Common myeloid progenitor, CD34-positive (primary cell): Measurements from ENCODE around the gene MN1.

Source experiments
- CTCF ChIA-PET: fragments of 350-600 bp; sonication (Branson Sonifier 250); formaldehyde crosslinking; loops from one replicate; lab custom pipeline; 2021; ENCODE audit warnings: antibody characterized with exemption; lab: Charles Lee
- POLR2A ChIA-PET: fragments of 350-600 bp; sonication (Branson Sonifier 250); formaldehyde crosslinking; loops from one replicate; lab custom pipeline; 2021; ENCODE audit warnings: antibody characterized with exemption; lab: Charles Lee
- DNase-seq, 3 donors: peaks; one replicate each; pipeline versions ENCODE4 v3.0.0 to v3.0.0-alpha.2; 2013
- H3K27ac ChIP-seq, 2 experiments: 1 replicate in 1 of 2; 2 replicates in 1 of 2; pipeline ENCODE4 v1.7.0; 2013; ENCODE audit warnings: inconsistent platforms in 2 of 2, low read length in 2 of 2, mild to moderate bottlenecking in 2 of 2, low read depth in 1 of 2, moderate library complexity in 1 of 2; ENCODE audit not compliant: severe bottlenecking in 2 of 2, insufficient read depth in 1 of 2, poor library complexity in 1 of 2
- H3K27me3 ChIP-seq, 5 experiments: replicated peaks in 2 of 5; 1 replicate in 3 of 5; 2 replicates in 2 of 5; pipeline versions ENCODE4 v1.6.1 to v1.7.0; 2013; ENCODE audit warnings: low read length in 4 of 5, mild to moderate bottlenecking in 2 of 5, moderate library complexity in 2 of 5, inconsistent platforms in 1 of 5; ENCODE audit not compliant: insufficient read depth in 5 of 5, control insufficient read depth in 4 of 5
- H3K36me3 ChIP-seq, 4 experiments: 1 replicate in 2 of 4; 2 replicates in 2 of 4; pipeline versions ENCODE4 v1.6.1 to v1.7.0; 2013; ENCODE audit warnings: low read length in 3 of 4, control low read depth in 1 of 4, mild to moderate bottlenecking in 1 of 4; ENCODE audit not compliant: control insufficient read depth in 4 of 4, insufficient read depth in 4 of 4
- H3K4me1 ChIP-seq, 4 experiments: 1 replicate in 3 of 4; 2 replicates in 1 of 4; pipeline versions ENCODE4 v1.6.1 to v1.7.1; 2013; ENCODE audit warnings: low read length in 3 of 4, mild to moderate bottlenecking in 3 of 4, control low read depth in 1 of 4, inconsistent platforms in 1 of 4, moderate library complexity in 1 of 4; ENCODE audit not compliant: control insufficient read depth in 4 of 4, insufficient read depth in 4 of 4; ENCODE audit errors: control extremely low read depth in 1 of 4
- H3K4me3 ChIP-seq, 7 experiments: 1 replicate in 4 of 7; 2 replicates in 3 of 7; pipeline versions ENCODE4 v1.5.1 to v1.7.0; 2013; ENCODE audit warnings: mild to moderate bottlenecking in 7 of 7, low read length in 6 of 7, moderate library complexity in 6 of 7, inconsistent platforms in 2 of 7, low read depth in 2 of 7, control low read depth in 1 of 7; ENCODE audit not compliant: insufficient read depth in 4 of 7, control insufficient read depth in 1 of 7; ENCODE audit errors: extremely low read depth in 1 of 7
- H3K9me3 ChIP-seq, 5 experiments: 1 replicate in 4 of 5; 2 replicates in 1 of 5; pipeline versions ENCODE4 v1.6.1 to v1.7.1; 2013; ENCODE audit warnings: low read length in 4 of 5, mild to moderate bottlenecking in 2 of 5, inconsistent platforms in 1 of 5, low read depth in 1 of 5, moderate library complexity in 1 of 5; ENCODE audit not compliant: control insufficient read depth in 4 of 5, insufficient read depth in 2 of 5; ENCODE audit errors: control extremely low read depth in 1 of 5
- WGBS: methylation state at CpG from one replicate; pipeline ENCODE4 v1.1.5; 2013; ENCODE audit not compliant: insufficient coverage; 5-methylcytosine and 5-hydroxymethylcytosine counted together

The MN1 gene

GRCh38 chr22:27705408-27706080 is 96.0 kb downstream of the MN1 start:
- Histone ChIP-seq H3K27ac (no peak overlapping the region), H3K36me3 (no peaks in the 10 kb centered on the region), H3K27me3 (no peaks in the 10 kb centered on the region), H3K9me3 (peaks cover 0 to 12% (median 7%) of the 10 kb centered on the region in 5 experiments), H3K4me1 (peaks cover 0 to 12% (median 5%) of the 10 kb centered on the region in 4 experiments), H3K4me3 (no peak overlapping the region)
- ChIA-PET POLR2A (no interaction called here), CTCF (no interaction called here)
- 61% methylated on average over 9 of the region's 12 CpGs for WGBS
- DNase-seq = no peak

DNA sequence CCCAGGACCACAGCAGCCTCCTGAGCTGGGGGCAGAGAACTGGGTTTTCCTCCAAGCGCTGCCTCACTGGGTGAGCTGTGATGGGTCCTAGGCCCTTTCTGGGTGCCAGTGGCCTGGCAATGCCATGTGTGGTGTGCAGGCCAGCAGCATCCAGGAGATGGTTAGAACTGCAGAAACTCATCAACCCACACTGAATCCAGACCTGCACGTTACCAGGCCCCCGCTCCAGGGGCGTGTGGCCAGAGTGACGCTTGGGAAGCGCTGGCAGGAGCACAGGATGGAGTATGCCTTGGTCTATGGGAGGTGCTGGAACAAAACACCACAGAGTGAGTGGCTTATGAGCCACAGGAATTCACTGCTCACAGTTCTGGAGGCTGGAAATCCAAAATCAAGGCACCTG is 97.0 kb downstream of the MN1 start:
- no peaks in the 10 kb centered on the region for H3K27me3 ChIP-seq
- WGBS = 95% methylated on average over 5 of the region's 6 CpGs
- no peaks in the 10 kb centered on the region for H3K36me3 ChIP-seq
- DNase-seq = no peak
- CTCF ChIA-PET = no interaction called here
- H3K4me1 ChIP-seq = peaks cover 0 to 3% (median under 1%) of the 10 kb centered on the region in 4 experiments
- no peak overlapping the region for H3K4me3 ChIP-seq
- no peak overlapping the region for H3K27ac ChIP-seq
- H3K9me3 ChIP-seq = peaks cover 0 to 12% (median 7%) of the 10 kb centered on the region in 5 experiments
- POLR2A ChIA-PET = no interaction called here

DNA sequence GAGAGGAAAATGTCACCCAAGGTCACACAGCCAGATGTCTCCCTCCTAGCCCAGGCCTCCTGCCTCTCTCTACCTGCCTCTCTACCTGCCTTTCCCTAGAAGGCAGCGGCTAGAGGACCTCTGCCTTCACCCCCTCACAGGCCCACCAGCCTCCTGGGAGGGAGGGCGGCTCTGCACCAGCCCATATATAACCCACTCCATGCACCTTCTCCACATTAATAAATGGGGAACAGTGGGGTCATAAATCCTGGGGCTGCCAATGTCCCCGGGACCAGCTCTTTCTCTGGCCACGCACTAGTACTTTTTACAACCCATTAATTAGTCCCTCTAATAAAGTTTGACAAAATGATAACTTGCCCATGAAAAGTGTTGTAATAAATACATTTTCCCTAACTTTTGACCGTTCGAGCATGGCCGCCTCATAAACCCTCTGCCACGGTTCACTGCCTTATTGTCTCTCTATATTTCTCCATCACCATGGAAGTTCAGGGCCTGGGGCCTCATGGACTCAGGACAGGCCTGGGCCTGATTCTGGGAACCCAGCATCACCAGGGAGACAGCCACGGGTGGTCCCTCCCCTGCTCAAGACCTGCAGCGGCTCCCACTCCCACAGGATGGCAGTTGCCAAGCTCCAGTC is 102.1 kb downstream of the MN1 start:
- 80% methylated on average over 4 of the region's 10 CpGs for WGBS
- ChIA-PET CTCF (no interaction called here), POLR2A (no interaction called here)
- Histone ChIP-seq H3K27ac (no peak overlapping the region), H3K4me1 (no peaks in the 10 kb centered on the region), H3K36me3 (no peaks in the 10 kb centered on the region), H3K4me3 (no peak overlapping the region), H3K27me3 (no peaks in the 10 kb centered on the region), H3K9me3 (peaks cover 0 to 20% (median 12%) of the 10 kb centered on the region in 5 experiments)
- DNase-seq = no peak

DNA sequence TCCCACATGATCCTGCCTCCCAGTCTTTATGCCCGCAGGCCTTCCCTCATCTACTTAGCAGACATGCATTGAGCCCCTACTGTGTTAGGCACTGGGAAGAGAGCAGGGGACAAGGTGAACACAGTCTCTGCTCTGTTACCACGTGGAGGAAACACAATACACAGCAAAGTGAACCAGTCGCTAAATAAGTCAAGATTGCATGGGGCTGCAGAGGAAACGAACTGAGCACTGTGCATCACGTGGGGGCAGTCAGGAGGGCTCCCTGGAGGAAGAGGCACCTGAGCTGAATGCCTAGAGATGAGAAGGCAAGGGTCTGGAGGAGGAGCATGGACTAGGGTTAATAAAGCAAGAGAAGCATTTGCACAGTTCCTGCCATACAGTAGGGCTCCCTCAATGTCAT is 102.7 kb downstream of the MN1 start:
- Histone ChIP-seq H3K4me3 (no peak overlapping the region), H3K9me3 (peaks cover 0 to 20% (median 12%) of the 10 kb centered on the region in 5 experiments), H3K36me3 (no peaks in the 10 kb centered on the region), H3K27ac (no peak overlapping the region), H3K27me3 (no peaks in the 10 kb centered on the region), H3K4me1 (no peaks in the 10 kb centered on the region)
- no peak for DNase-seq
- ChIA-PET POLR2A (no interaction called here), CTCF (no interaction called here)
- WGBS = 77% methylated on average over 5 of the region's 5 CpGs
